ENCODE results near the gene SIM2. TPM values are rescaled to one million over a fixed set of nuclear protein-coding genes. Genes with fewer than 3 reads are reported as not detected.

SIM2 gene
- total and polyA plus RNA-seq, 2 donors (not counting 1 experiment from before 2014, with no cell fraction given), result 0.22 TPM; not detected in 1

DNA sequence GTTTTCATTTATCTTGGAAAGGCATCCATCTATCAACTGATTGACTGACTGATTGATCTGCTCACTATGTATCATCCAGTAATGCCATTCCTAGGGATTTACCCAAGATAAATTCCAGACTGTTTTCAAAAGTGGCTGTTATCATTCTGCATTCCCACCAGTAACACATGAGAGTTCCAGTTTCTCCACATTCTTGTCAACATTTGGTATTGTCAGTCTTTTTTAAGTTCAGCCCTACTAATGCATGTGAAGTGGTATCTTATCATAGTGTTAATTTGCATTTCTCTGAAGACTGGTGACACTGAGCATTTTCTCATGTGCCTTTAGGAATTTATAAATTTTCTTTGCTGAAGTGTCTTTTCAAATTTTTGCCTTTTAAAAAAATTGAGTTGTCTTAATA lies 99.6 kb downstream of the SIM2 start:
- DNase-seq (ENCODE audit: low read depth in 2 of 2), result no peak
- Histone ChIP-seq H3K79me2 (ENCODE audit: control insufficient read depth, insufficient read depth, low read length) (no peaks in the 10 kb centered on the region), H3K4me1 (ENCODE audit: control insufficient read depth, extremely low read depth, insufficient read depth, low read length) (peaks cover 4% of the 10 kb centered on the region), H3K4me2 (ENCODE audit: extremely low read depth, insufficient read depth, low read length) (no peak overlapping the region), H3K27me3 (ENCODE audit: control insufficient read depth, insufficient read depth, low read length) (no peaks in the 10 kb centered on the region), H3K4me3 (replicated peaks in 1 of 4; ENCODE audit: control extremely low read depth in 1 of 4, insufficient read depth in 1 of 4, low read depth in 3 of 4, low read length in 4 of 4) (no peak overlapping the region), H4K20me1 (ENCODE audit: control insufficient read depth, extremely low read depth, insufficient read depth, low read length) (no peaks in the 10 kb centered on the region), H3K9ac (ENCODE audit: insufficient read depth, low read length) (no peak overlapping the region), H3K27ac (ENCODE audit: insufficient read depth, low read length) (no peak overlapping the region), H3K36me3 (ENCODE audit: control insufficient read depth, insufficient read depth, low read length) (no peaks in the 10 kb centered on the region), H3K9me3 (ENCODE audit: control insufficient read depth, insufficient read depth, low read depth, low read length) (no peaks in the 10 kb centered on the region), H2AFZ (ENCODE audit: low read length) (no peak overlapping the region)
- TF ChIP-seq, protein P1, sequence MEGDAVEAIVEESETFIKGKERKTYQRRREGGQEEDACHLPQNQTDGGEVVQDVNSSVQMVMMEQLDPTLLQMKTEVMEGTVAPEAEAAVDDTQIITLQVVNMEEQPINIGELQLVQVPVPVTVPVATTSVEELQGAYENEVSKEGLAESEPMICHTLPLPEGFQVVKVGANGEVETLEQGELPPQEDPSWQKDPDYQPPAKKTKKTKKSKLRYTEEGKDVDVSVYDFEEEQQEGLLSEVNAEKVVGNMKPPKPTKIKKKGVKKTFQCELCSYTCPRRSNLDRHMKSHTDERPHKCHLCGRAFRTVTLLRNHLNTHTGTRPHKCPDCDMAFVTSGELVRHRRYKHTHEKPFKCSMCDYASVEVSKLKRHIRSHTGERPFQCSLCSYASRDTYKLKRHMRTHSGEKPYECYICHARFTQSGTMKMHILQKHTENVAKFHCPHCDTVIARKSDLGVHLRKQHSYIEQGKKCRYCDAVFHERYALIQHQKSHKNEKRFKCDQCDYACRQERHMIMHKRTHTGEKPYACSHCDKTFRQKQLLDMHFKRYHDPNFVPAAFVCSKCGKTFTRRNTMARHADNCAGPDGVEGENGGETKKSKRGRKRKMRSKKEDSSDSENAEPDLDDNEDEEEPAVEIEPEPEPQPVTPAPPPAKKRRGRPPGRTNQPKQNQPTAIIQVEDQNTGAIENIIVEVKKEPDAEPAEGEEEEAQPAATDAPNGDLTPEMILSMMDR (conservative IDR thresholded peaks at IDR 0.05 in 1 of 2, IDR thresholded peaks at IDR 0.05 in 1 of 2; ENCODE audit: low read depth in 1 of 2, low read length in 2 of 2), result no peak
- TF ChIP-seq EZH2 (IDR thresholded peaks at IDR 0.05; ENCODE audit: low read length, missing control alignments), result no peak

Other genes with a start within 250 kb of the SIM2 start
- gene CLDN14, start 219.0 kb upstream of the SIM2 start, total RNA-seq, result not detected in 2 replicates
- not detected in 2 replicates for gene CLDN14, start 219.0 kb upstream of the SIM2 start, polyA plus RNA-seq